Neural cell (in vitro differentiated cells): ENCODE results near the gene C11orf24.

Experiments used
- CTCF ChIP-seq: fragments of 450-650 bp; IDR thresholded peaks from 2 replicates; pipeline ENCODE4 v1.5.1; 2014; ENCODE audit warnings: antibody characterized with exemption, mild to moderate bottlenecking, moderate library complexity; ENCODE audit not compliant: poor library complexity, severe bottlenecking
- EP300 ChIP-seq: fragments of 450-650 bp; conservative IDR thresholded peaks from 2 replicates; pipeline ENCODE4 v1.6.1; 2014; ENCODE audit warnings: antibody characterized with exemption, mild to moderate bottlenecking, moderate library complexity; ENCODE audit not compliant: poor library complexity, severe bottlenecking
- EZH2 ChIP-seq: fragments of 200-600, 300-800 bp; shearing (Covaris generic), sonication (generic); IDR thresholded peaks from 2 replicates; pipeline ENCODE4 v1.6.1; 2014; ENCODE audit warnings: antibody characterized with exemption, low read length, borderline replicate concordance, mild to moderate bottlenecking; ENCODE audit not compliant: insufficient read depth, poor library complexity, severe bottlenecking
- MXI1 ChIP-seq: fragments of 450-650 bp; conservative IDR thresholded peaks from 2 replicates; pipeline ENCODE4 v1.6.1; 2014; ENCODE audit warnings: antibody characterized with exemption, mild to moderate bottlenecking; ENCODE audit not compliant: poor library complexity, severe bottlenecking
- POLR2AphosphoS5 ChIP-seq: IDR thresholded peaks from 2 replicates; pipeline ENCODE4 v1.6.1; 2012
- RAD21 ChIP-seq: fragments of 450-650 bp; conservative IDR thresholded peaks from 2 replicates; pipeline ENCODE4 v1.6.1; 2014; ENCODE audit warnings: antibody characterized with exemption, mild to moderate bottlenecking, moderate library complexity
- REST ChIP-seq: IDR thresholded peaks from 2 replicates; pipeline ENCODE4 v1.6.1; 2012; ENCODE audit warnings: borderline replicate concordance
- SMC3 ChIP-seq: fragments of 450-650 bp; conservative IDR thresholded peaks from 2 replicates; pipeline ENCODE4 v1.6.1; 2014; ENCODE audit warnings: antibody characterized with exemption, mild to moderate bottlenecking, moderate library complexity; ENCODE audit not compliant: poor library complexity
- TAF1 ChIP-seq: IDR thresholded peaks from 2 replicates; pipeline ENCODE4 v1.6.1; 2012; ENCODE audit warnings: low read depth

GRCh38 chr11:68264741-68265540 is 6.8 kb downstream of the C11orf24 start:
- no peak for TF ChIP-seq EP300
- no peak for TF ChIP-seq CTCF
- no peak for TF ChIP-seq EZH2
- no peak for TF ChIP-seq SMC3
- TF ChIP-seq RAD21 = no peak
- TF ChIP-seq POLR2AphosphoS5 = no peak
- TF ChIP-seq REST = no peak
- TF ChIP-seq TAF1 = no peak
- TF ChIP-seq MXI1 = no peak
